Subcutaneous abdominal adipose tissue (tissue), 5 donors: ENCODE results near the gene NPC1.
"Not testable (repeated sequence)": the region's sequence is repeated elsewhere in the genome, so short reads cannot be mapped to it uniquely, and the experiment has no call there.

Experiments
- H3K27ac ChIP-seq: one replicate; pipeline ENCODE4 v1.7.0; 2013; ENCODE audit warnings: low read depth, mild to moderate bottlenecking, inconsistent platforms, low read length, moderate library complexity
- H3K27me3 ChIP-seq, 5 donors: one replicate each; pipeline ENCODE4 v1.7.0; 2013; ENCODE audit warnings: low read length in 5 of 5, inconsistent platforms in 1 of 5; ENCODE audit not compliant: control insufficient read depth in 5 of 5, insufficient read depth in 4 of 5
- H3K36me3 ChIP-seq, 5 donors: one replicate each; pipeline ENCODE4 v1.7.0; 2013; ENCODE audit warnings: low read length in 5 of 5; ENCODE audit not compliant: control insufficient read depth in 5 of 5, insufficient read depth in 5 of 5
- H3K4me1 ChIP-seq, 5 donors: one replicate each; pipeline ENCODE4 v1.7.0; 2013; ENCODE audit warnings: low read length in 5 of 5, mild to moderate bottlenecking in 3 of 5, moderate library complexity in 1 of 5; ENCODE audit not compliant: control insufficient read depth in 5 of 5, insufficient read depth in 5 of 5
- H3K4me3 ChIP-seq, 5 donors: one replicate each; pipeline ENCODE4 v1.7.0; 2013; ENCODE audit warnings: low read length in 5 of 5, low read depth in 1 of 5
- H3K9ac ChIP-seq, 5 donors: one replicate each; pipeline ENCODE4 v1.7.0; 2013; ENCODE audit warnings: low read length in 5 of 5, mild to moderate bottlenecking in 4 of 5, moderate library complexity in 3 of 5
- H3K9me3 ChIP-seq, 5 donors: one replicate each; pipeline ENCODE4 v1.7.0; 2013; ENCODE audit warnings: low read length in 5 of 5; ENCODE audit not compliant: control insufficient read depth in 5 of 5
- donor health status: healthy.
- donor health status: healthy.
- donor health status: healthy.
- donor health status: healthy.
- donor health status: healthy.

NPC1 gene

DNA sequence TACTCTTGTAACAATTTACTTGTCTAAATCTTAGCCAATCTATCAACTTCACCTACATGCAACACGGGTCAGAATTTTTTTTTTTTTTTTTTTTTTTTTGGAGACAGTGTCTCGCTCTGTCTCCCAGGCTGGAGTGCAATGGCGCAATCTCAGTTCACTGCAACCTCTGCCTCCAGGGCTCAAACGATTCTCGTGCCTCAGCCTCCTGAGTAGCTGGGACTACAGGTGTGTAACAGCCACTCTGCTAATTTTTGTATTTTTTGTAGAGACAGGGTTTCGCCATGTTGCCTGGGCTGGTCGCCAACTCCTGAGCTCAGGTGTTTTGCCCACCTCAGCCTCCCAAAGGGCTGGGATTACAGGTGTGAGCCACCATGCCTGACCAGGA is 26.8 kb upstream of the NPC1 start:
- not testable (repeated sequence) for H3K27ac ChIP-seq, H3K4me3 ChIP-seq, H3K36me3 ChIP-seq, H3K9ac ChIP-seq, H3K27me3 ChIP-seq, H3K9me3 ChIP-seq, H3K4me1 ChIP-seq

DNA sequence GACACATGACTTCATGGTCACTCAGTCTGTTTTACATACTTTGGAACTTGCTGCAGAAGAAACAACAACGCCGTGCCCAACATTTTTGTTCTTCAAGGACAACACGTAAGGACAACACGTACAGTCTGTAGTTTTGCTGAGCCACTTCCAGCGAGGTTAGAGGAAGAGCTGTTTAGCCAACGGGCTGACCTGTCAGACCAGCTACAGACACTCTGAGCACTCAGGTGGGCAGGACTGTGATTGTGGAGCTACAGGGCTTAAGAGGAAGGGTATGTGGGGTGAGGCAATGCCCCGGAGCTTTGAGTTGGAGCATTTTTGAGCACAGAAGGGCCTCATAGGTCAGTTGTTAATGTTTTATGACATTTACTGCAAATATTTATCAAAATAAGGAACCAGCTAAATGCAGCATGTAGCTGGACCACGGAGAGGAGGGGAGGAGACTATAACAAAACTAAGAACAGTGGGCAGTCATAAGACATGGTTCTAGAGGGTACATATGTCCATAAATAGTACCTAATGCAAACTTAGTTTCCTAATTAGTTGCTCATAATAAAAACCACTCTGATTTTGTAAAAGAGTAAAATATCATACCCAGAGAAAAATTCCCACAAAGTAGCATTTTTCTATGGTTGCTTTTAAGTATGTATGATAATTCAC is 26.3 kb upstream of the NPC1 start:
- Histone ChIP-seq H3K27me3 (no peaks in the 10 kb centered on the region), H3K27ac (no peak overlapping the region), H3K9me3 (no peaks in the 10 kb centered on the region), H3K4me3 (no peak overlapping the region), H3K36me3 (peaks cover 0 to 9% (median 3%) of the 10 kb centered on the region in 5 donors), H3K9ac (no peak overlapping the region), H3K4me1 (no peaks in the 10 kb centered on the region)

DNA sequence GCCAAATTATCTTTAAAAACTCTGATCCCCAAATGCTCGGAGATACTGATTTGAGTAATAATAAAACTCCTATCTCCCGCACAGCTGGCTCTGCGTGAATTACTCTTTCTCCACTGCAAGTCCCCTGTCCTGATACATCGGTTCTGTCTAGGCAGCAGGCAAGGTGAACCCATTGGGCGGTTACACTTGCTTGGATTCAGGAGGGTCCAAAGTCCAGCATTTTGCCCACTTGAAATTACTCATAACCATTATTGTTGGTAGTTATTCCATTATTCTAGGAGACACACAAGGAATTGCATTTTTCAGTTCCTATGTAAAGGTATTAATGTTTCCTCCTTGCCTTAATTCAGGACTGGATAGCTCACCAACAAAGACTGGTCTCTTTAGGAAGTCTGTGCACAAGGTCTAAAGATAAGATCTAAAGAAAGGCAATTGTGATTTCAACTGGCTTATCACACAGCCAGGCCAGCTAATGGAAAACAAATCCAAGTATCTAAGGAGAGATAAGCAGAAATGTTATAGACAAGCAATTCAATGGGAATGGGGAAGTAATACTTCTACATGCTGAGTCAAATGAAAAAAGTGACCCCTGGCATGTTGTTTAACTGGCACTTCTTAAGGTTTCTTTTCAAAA is 23.2 kb upstream of the NPC1 start:
- Histone ChIP-seq H3K27ac (no peak overlapping the region), H3K4me1 (no peaks in the 10 kb centered on the region)

DNA sequence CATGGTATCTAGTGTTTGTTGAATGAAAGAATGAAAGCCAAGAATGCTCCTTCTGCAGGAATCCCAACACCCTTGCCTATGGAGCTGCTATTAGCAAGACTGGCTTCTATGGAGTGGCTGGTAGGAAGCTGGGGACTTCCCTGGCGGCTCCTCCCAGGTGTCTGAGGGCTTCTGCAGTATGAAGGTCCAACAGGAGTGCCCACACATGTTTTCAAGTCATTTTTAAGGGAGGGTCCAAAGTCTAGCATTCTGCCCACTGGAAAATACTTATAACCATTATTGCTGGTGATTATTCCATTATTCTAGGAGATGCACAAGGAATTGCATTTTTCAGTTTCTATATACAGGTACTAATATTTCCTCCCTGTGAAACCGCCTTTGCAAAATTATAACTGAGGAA is 21.9 kb upstream of the NPC1 start:
- Histone ChIP-seq H3K4me3 (no peak overlapping the region), H3K27me3 (no peaks in the 10 kb centered on the region), H3K36me3 (peaks cover 0 to 9% (median 3%) of the 10 kb centered on the region in 5 donors), H3K9me3 (no peaks in the 10 kb centered on the region), H3K4me1 (no peaks in the 10 kb centered on the region), H3K9ac (no peak overlapping the region), H3K27ac (no peak overlapping the region)

More for the DNA sequence above, 23.2 kb upstream of the NPC1 start:
- Histone ChIP-seq H3K9me3 (no peaks in the 10 kb centered on the region), H3K9ac (no peak overlapping the region), H3K27me3 (no peaks in the 10 kb centered on the region), H3K36me3 (peaks cover 0 to 9% (median 3%) of the 10 kb centered on the region in 5 donors), H3K4me3 (no peak overlapping the region)

DNA sequence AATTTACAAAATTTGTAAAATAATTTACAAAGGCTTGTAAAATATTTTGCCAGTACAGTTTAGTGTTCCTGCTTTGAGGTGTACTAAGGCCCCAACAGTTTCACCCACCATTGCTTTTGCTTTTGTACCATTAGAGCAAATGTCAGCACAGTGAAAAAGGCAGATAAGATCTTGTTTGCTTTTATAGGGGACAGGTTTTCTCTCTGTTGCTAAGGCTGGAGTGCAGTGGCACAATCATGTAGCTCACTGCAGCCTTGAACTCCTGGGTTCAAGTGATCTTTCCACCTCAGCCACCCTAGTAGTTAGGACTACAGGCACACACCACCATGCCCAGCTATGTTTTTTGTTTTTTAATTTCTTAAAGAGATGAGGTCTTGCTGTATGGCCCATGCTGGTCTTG is 19.6 kb upstream of the NPC1 start:
- Histone ChIP-seq H3K4me3 (no peak overlapping the region), H3K9ac (no peak overlapping the region), H3K36me3 (peaks cover 0 to 3% (median 0%) of the 10 kb centered on the region in 5 donors), H3K4me1 (no peaks in the 10 kb centered on the region), H3K9me3 (no peaks in the 10 kb centered on the region), H3K27me3 (no peaks in the 10 kb centered on the region), H3K27ac (no peak overlapping the region)

DNA sequence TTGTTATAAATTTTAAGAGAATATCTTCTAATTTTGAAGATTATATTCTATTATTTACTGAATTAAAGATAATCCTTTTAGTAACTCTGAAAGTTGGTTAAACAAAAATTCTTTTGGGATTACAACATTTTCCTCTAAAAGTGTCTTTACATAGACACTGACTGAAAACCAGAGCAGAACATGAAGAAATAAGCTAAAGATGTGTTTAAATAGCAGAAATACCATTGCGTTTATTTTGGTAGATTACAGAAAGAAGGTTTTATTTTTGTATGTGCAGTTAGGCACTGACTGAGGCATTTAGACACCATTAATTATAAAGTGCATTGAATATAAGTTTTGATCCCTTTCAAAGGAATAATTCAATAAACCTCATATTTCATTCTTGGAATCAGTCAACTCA is 13.5 kb upstream of the NPC1 start:
- H3K36me3 ChIP-seq, result no peaks in the 10 kb centered on the region
- no peak overlapping the region for H3K27ac ChIP-seq
- no peak overlapping the region for H3K9ac ChIP-seq
- H3K9me3 ChIP-seq, result no peaks in the 10 kb centered on the region
- H3K4me1 ChIP-seq, result no peaks in the 10 kb centered on the region
- H3K4me3 ChIP-seq, result no peak overlapping the region
- H3K27me3 ChIP-seq, result no peaks in the 10 kb centered on the region

DNA sequence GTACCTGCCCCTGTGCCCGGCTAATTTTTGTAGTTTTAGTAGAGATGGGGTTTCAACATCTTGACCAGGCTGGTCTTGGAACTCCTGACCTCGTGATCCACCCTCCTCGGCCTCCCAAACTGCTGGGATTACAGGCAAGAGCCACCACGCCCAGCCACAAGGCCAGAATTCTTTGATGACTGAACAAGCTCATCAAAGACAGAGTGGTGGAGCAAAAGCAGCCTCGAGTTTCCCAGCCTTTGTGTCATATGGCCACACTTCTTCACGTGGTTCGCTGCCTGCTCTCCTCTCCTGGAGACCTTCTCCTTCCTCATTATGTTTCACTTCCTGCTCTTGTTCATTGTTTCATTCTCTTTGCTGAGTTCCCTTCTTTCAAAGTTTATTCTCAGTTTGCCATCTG is 9.9 kb upstream of the NPC1 start:
- no peaks in the 10 kb centered on the region for H3K9me3 ChIP-seq
- no peak overlapping the region for H3K27ac ChIP-seq
- no peaks in the 10 kb centered on the region for H3K27me3 ChIP-seq
- no peaks in the 10 kb centered on the region for H3K36me3 ChIP-seq
- no peak overlapping the region for H3K9ac ChIP-seq
- H3K4me3 ChIP-seq, result no peak overlapping the region
- no peaks in the 10 kb centered on the region for H3K4me1 ChIP-seq

DNA sequence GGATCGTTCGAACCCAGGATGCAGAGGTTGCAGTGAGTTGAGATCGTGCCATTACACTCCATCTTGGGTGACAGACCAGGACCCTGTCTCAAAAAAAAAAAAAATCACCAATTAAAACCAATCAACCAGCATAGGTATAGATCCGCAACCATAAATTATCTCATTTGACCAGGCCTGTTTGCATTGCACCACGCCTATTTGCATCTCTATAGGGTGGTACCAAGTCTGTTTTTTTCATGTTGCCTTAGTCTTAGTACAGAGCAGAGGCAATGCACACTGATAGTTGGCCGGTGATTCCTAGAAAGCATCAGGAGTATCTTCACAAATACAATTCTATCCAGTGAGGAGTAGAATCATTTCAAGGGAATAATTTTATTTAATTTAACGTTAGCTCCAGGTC is 9.3 kb upstream of the NPC1 start:
- no peak overlapping the region for H3K9ac ChIP-seq
- no peaks in the 10 kb centered on the region for H3K36me3 ChIP-seq
- H3K27me3 ChIP-seq, result no peaks in the 10 kb centered on the region
- H3K4me1 ChIP-seq, result no peaks in the 10 kb centered on the region
- H3K27ac ChIP-seq, result no peak overlapping the region
- no peaks in the 10 kb centered on the region for H3K9me3 ChIP-seq
- no peak overlapping the region for H3K4me3 ChIP-seq

DNA sequence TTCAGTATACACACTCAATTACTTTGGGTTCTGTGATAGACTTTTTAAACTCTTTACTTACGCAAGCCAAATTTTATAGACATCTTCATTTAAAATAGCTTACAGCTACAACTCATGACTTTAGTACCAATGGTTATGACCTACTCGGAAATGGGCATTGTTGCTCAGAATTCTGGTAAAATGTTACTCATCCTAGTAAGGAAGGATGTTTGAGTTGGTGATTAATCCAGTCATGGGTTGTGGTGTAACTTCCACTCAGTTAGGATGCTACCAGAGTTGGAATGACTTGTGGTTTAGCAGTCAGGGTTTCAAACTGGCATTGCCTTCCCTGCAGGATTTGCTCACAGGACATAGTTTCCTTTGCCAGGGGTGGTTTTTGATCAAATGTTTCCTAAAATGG is 7.4 kb upstream of the NPC1 start:
- Histone ChIP-seq H3K27ac (no peak overlapping the region), H3K9ac (no peak overlapping the region), H3K4me3 (no peak overlapping the region), H3K9me3 (no peaks in the 10 kb centered on the region), H3K4me1 (no peaks in the 10 kb centered on the region), H3K36me3 (no peaks in the 10 kb centered on the region), H3K27me3 (no peaks in the 10 kb centered on the region)

DNA sequence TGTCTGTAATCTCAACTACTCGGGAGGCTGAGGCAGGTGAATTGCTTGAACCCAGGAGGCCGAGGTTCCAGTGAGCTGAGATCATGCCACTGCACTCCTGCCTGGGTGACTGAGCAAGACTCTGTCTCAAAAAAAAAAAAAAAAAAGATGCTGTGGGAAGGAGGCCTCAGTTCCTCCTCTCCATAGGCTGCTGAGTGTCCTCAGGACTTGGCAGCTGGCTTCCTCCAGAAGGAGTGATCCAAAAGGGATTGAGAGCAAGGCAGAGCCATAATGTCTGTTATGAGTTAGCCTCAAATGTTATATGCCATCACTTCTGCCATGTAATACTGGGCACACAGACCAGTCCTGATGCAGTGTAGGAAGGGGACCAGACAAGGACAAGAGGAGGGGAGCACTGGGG is 6.6 kb upstream of the NPC1 start:
- H3K9me3 ChIP-seq, result no peaks in the 10 kb centered on the region
- no peaks in the 10 kb centered on the region for H3K27me3 ChIP-seq
- H3K9ac ChIP-seq, result no peak overlapping the region
- no peak overlapping the region for H3K27ac ChIP-seq
- no peak overlapping the region for H3K4me3 ChIP-seq
- no peaks in the 10 kb centered on the region for H3K36me3 ChIP-seq
- H3K4me1 ChIP-seq, result no peaks in the 10 kb centered on the region
